HG02852 (cell line): ENCODE results near the gene STX10.
"Not testable (repeated sequence)": the region's sequence is repeated elsewhere in the genome, so short reads cannot be mapped to it uniquely, and the experiment has no call there.

Experiments used
- ATAC-seq: cut with Tn5 transposase; IDR thresholded peaks from one replicate; pipeline ENCODE4 v1.9.1; 2021; ENCODE audit warnings: mild to moderate bottlenecking, moderate library complexity; ENCODE audit not compliant: unreplicated experiment

STX10 gene

DNA sequence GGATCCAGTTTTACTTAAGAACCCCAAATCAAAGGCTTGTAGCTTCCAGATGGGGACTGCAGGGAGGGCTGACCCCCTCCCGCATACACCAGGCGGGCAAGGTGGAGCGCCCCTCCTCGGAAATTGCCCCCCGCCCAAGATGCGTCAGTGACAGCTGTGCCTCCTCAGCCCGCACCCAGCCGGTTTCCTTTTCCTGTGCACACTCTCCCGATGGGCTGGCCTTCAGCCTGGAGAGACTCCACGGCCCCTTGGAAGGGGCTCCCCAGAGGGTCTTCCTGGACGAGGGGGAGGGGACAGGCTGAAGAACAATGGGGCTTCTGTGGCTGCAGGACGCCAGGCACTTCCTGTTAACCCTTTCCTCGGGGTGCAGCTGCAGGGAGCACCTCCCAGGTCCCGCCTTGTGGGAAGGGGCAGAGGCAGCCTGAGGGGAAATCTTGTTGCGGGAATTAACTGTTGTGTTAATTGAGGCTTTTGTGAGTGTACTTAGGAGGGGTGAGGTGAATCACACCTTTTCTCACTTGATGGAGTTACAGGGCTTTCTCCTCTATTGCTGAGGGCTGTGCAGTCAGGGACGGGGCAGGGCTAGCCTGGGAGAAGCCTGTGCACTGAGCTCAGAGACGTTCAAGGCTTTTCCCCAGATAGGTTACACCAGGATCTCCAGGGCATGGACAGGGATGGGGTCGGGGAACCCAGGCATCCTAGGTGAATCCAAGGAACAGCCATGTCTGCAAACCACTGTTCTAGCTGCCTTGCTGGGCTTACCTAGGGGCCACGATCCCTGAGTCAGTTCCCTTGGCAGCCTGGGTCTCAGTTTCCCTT, 14.4 kb upstream of the STX10 start:
- ATAC-seq: no peak

DNA sequence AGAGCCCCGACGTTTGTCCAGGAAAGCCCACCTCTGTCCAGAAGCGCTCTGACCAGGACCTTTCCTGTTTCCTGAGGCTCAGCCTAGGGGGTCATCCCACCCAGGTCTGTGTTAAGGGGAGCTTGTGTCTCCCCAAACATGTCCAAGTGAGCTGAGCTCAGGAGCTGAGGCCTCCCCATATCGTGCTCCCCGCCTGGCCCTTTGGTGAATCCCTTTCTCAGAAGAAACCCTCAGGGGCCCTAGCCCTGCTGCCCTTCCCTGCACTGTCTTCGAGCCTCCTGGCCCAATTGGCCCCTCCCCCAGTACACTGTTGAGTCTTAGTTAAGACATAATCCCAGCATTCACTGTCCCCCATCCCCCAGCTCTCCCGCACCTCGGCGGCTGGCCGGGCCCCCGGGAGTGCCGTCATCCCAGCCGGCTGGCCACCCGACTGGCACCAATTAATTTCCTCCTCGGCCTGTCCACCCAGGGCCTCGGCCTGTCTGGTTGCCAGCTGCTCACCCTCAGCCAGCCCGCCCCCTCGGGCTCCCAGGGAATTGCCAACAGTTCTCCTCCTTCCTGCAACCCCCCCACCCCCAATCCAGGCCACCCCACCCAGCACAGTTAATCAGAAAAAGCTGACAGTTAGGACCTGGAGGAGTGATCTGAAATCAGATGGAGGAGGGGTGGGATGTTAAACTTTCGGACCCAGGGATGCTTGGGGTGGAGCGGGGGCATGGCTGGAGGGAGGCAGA, 13.6 kb upstream of the STX10 start:
- no peak for ATAC-seq

DNA sequence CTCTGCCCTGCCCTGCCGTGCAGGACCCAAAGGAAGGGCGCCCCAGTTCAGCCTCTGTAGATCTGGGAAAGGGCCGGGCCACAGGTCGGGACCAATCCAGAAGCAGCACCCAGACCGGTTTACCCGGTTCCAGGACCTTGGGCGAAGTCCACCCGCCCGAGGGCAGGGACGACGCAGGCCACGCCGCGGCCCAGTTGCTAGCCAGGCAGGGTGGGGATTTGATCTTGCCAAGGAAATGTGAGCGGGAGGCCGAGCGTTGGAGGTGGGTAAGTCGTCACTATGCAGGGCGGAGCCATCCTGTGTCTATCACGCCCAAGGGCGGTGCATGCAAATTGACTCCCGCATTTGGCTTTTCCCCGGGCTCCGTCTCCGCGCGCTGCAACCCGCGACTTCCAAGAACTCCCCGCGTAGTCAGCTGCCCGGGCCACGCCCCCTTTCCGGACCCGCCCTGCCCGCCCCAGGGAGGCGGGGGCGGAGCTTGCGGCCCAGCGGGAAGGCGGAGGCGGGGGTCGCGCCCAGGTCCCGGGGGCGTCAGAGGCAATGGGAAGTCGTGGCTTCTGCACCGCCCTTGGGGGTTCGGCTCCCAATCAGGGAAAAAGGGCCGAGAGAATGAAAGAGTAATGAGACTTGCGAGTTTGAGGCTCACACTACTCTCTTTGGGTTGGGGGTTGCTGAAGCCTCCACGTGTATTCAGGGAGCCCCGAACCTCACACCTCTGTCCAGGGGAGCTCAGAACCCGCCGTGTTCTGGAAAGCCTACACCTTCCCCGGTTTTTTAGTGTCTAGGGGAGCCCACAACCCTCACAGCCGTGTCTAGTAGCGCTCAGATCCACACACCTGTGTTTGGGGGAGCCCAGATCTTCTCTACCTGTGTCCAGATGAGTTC, 12.8 kb upstream of the STX10 start:
- ATAC-seq: no peak

DNA sequence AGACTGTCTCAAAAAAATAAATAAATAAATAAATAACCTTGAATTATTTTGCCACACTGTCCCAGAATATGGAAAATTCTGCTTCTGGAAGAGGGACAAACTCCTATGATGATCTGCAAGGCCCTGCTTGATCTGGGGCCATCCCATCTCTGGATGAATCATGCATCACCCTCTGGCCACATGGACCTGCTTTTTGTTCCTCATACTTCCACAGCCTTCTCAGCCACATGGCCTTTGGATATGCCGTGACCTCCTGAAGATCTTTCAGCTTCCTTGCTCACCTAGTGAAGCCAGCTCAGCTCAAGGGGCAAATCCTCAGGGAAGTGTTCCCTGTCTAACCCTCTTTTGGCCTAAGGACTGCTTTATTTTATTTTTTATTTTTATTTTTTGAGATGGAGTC, 10.4 kb upstream of the STX10 start:
- no peak for ATAC-seq

DNA sequence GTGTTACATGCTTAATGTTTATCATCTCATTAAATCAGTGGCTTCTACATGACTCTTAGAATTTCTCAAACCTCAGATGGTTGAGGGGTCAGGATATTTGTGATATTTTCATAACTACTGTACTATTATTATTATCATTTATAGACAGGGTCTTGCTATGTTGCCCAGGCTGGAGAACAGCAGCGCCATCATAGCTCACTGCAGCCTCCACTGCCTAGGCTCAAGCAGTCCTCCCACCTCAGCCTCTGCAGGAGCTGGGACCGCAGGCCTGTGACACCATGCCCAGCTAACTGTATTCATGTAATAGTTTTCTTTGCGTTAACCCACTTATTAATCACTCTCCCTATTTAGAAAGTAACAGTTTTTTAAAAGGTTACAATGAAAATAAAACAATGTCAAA, 9.5 kb upstream of the STX10 start:
- no peak for ATAC-seq

DNA sequence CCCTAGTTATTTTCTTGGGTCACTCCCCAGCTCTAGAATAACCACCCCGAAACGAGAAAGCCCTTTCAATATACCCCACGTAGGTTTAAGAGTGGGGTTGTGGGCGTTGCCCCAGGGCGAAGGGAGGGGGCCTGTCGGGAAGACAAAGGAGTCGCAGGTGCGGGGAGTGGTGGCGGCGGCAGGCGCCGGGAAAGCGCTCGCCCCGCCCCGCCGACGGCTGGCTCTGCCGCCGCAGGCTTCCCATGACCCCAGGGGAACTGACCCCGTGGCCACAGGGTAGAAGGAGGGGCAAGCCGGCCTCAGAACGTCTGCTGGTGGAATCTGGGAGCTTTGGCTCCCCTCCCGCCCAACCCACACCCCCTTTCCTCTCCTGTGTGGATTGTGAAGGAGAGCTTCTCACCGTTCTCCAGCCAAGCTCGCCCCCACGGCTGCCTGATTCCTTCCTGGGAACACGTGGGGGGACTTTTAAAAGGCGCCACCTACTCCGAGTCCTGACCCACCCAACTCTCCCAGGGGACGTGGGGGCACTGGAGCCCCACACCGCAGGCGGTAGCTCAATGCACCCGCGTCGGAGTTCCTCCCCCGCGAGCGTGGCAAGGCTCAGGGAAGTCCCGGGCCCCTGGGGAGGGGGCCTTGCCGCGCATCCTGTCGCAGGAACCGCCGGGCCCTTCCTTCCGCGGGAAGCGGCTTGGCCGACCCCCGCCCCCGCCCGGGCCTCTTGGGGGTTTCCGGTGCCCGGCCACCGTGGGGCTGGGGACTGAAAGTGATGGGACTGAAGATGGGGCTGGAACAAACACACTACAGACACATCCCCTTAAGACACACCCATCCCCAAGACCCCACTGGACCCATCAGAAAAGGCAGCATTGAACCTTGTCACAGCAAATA, 5.5 kb upstream of the STX10 start:
- no peak for ATAC-seq

DNA sequence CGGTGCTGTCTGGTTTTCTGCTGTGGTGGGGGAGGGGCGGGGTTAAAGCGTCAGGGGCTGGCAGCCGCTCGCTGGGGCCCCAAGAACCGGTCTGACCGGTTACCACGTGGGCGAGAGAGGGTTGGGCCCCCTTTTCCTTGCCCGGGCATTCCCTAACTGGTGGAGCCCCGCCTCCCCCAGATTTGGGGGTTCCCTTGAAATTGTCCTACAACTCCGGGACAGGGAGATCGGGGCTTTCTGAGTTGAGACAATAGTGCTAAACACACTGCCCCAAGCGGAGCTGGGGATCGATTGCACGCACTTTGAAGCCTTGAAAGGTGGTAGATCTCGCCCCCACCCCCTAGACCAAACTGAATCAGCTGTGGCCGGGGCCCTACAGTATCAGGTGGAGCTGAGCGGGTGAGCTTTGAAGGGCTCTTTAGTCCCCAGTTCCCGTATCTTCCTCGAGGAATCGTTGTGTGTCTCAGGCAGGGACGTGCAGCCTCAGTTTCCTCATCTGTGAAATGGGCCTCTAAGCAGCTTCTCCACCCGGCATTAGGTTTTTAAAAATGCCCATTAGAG, 4.8 kb upstream of the STX10 start:
- no peak for ATAC-seq

DNA sequence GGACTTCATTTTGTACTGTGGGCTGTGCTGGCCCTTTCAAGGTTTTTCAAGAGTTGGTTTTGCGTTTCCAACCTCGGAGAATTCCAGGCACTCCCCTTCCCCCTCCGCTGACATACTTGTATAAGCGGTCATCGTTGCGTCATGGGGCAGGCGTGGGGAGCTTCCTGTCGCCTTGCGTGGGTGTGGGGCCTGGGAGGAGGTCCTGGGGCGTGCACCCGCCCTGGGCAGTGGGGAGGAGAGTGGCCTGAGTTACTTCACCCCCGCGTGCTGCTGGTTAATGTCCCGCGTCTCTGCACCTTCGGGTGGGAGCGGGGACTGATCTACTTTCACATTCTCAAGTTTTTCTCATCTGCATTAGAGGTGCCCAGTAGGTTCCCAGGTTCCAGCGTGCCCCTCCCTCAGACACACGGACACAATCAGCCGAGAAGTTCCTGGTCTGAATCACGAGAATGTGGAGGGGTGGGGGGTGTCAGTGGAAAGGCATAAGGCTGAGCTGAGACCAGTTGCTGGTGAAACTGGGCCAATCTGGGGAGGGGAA, 4.1 kb upstream of the STX10 start:
- ATAC-seq: no peak

DNA sequence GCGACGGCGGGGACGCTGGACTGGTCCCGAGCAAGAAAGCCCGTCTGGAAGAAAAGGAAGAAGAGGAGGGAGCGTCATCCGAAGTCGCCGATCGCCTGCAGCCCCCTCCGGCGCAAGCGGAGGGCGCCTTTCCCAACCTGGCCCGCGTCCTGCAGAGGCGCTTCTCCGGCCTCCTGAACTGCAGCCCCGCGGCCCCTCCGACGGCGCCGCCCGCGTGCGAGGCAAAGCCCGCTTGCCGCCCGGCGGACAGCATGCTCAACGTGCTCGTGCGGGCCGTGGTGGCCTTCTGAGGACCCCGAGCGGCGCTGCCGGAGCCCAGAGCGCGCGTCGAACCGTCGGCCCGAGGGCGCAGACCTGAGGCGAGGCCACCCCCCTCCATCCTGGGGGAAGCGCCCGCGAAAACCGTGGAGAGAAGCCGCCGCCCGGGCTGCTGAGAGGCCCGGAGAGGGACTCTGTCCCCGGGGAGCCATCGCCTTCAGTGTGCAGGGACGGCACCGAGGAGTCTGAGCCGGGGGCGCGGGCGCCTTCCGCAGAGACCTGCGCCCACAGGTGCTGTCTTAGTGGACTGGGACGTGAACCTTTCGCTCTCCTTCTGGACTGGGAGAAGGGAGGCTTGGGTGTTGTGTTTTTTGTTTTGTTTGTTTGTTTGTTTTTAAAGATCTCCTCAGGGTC, 3.5 kb upstream of the STX10 start:
- no peak for ATAC-seq

DNA sequence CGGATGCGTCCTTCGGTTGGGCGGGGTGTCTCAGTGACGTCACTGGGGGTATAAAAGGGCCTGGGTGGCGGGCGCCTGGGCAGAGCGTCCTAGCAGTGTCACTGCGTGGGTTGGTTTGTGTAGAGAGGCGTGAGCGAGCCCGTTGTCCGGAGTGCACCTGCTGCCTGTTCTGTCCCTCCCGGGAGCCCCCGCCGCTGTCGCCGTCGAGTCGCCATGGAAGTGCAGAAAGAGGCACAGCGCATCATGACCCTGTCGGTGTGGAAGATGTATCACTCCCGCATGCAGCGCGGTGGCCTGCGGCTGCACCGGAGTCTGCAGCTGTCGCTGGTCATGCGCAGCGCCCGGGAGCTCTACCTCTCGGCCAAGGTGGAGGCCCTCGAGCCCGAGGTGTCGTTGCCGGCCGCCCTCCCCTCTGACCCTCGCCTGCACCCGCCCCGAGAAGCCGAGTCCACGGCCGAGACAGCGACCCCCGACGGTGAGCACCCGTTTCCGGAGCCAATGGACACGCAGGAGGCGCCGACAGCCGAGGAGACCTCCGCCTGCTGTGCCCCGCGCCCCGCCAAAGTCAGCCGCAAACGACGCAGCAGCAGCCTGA, 2.9 kb upstream of the STX10 start:
- ATAC-seq: peak; percentile 30

DNA sequence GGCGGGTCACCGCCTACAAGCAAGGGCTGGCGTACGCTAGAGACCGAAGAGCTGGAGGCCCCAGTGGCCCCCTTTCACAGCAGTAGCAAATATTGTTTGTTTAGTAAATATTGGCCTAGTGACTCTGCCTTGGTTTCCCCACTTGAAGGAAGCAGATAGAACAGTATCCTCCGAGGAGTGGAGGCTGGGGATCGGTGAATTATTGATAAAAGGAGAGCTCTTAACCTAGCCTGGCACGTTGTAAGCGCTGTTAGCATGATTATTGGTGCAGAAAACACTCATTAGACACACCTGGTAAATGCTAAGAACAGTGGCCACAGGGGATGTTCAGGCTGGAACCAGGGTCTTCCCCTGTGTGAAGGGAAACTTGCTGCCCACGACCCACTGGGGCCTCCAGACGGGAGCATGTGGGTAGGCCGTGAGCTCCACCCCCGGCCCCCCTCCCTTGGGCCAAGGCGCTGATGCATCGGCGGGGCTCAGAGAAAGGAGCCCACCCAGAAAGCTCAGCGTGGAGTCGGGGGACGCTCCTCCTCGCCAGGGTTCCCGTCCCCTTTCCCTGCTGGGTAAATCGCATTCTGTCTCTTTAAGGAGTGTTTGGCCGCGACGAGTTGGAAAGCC, 2.3 kb upstream of the STX10 start:
- ATAC-seq: peak; percentile 2

DNA sequence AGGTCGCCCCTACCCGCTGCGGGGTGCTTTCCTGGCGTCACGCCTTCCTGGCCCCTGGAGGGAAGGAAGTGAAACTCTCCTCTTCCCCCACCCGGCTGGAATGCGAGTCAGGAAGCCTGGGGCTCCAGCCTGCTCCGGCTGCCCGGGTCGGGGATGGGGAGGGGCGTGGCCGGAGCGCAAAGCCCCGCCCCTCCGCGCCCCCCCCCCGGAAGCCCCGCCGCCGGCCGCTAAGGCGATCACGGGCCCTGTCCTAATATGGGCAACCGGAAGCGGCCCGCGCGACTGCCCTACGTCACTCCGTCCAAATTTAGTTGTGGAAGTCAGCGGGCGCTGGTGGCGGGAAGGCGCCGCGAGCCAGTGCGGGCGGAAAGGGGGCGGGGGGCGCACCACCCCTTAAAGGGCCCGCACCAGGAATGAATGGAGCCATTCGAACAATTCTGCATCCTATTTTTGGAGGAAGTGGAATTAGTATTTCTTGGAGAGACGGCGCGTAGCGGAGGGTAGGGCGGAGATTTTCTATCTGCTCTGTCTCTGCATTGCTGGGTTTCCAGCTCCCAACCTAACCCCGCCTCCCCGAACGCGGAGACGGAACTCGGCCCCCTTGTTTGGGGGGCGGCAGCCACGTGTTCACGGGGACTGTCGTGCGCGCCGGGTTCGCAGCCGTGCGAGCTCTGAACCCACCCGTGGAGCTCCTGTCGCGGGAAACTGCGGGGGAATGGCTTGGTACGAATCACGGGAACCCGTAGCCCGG, 1.6 kb upstream of the STX10 start:
- ATAC-seq: peak; percentile 32

DNA sequence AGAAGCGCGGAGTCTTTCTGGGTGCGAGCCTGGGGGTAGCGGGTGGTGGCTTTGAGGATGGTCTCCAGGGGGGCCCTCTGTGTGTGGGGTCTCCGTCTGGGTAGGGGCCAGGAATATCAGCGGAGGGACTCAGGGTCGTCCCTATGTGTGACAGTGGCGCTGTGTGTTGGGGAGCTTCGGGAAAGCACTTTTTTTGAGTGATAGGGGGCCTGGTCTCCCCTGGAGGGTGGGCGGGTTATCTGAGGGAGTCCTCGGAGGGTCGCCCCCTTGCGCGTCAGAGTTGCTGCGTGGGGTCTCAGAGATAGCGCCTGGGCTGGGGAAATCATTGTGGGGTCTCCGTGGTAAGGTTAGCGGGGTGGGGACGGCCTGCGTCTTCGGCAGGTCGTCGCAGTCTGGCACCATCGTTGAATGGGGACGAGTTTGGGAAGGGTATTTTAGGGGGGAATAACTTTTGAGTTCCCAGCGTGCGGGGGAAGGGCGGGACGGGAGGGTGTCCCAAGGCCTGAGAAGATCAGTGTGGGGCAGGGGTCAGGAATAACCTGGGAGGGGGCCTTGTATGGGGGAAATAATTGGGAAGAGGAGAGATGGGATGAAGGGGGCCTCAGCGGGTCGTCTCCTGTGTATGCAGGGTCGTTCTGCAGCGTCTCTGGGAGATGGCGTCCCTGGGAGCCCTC, 893 bp upstream of the STX10 start:
- ATAC-seq: no peak

DNA sequence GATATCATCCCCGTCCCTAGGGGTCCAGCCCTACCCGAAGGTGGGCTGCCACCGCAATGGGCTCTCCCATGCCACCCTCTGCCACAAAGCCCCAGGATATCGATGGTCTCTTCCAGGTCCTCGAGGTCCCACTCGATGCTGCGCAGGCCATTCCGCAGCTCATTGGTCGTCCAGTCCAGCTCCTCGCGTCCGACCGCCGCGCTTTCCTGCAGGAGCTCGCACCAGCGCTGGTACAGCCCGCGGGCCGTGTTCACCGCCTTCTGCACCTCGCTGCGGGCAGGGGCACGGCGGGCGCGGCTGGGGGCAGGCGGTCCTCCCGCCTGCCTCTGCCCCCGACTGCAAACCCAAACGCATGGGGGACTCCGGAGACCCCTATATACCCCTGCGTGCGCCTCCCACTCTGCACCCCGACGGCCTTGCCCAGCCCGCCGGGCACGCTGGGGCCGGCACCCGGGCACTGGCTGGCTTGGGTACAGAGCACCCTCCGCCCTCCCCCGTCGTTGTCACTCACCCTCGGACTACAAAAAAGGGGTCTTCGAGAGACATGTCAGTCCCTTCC, 468 bp downstream of the STX10 start:
- no peak for ATAC-seq

DNA sequence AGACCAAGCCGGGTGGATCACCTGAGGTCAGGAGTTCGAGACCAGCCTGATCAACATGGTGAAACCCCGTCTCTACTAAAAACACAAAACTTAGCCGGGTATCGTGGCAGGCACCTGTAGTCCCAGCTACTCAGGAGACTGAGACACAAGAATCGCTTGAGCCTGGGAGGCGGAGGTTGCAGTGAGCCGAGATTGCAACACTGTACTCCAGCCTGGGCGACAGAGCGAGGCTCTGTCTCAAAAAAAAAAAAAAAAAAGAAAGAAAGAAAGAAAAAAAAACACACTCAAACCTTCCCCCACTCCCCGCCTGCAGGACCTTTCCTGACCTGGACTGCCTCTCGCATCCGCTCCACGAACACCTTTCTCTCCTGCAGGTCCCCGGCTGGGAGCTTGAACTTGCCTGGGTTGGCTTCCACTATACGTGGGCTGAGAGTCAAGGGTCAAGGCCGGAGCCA, 975 bp downstream of the STX10 start:
- not testable (repeated sequence) for ATAC-seq

DNA sequence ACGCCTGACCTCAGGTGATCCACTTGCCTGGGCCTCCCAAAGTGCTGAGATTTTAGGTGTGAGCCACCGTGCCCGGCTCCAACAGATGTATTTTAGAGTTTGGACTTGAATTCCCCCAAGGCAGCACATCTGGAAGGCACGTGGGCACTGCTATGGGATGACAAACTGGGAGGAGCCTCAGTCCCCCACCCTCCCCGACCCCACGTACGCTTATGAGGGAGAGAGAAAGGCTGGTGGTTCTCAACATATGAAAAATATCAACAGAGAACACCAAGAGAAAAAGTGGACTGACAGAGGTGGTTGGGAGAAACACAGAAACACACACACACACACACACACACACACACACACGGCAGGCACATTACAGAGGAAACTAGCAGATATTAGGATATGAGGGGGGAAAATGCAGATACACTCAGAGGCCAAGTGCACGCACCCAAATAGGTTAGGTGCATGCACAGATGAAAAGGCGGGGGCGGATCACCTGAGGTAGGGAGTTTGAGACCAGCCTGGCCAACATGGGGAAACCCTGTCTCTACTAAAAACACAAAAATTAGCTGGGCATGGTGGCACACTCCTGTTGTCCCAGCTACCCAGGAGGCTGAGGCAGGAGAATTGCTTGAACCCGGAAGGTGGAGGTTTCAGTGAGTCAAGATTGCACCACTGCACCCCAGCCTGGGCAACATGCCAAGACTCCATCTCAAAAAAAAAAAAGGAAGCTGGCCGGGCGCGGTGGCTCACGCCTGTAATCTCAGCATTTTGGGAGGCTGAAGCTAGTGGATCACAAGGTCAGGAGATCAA, 3.2 kb downstream of the STX10 start:
- no peak for ATAC-seq
